CD14-positive monocyte (primary cell): ENCODE data around the gene TRH. TPM values are rescaled to one million over a fixed set of nuclear protein-coding genes. Genes with fewer than 3 reads are reported as not detected.

Experiments used
- DNase-seq, 3 donors: peaks; one replicate each; pipeline ENCODE4 v3.0.0-alpha.2; 2011 to 2022
- H2AFZ ChIP-seq: 2 replicates; pipeline ENCODE4 v1.6.0; 2012; ENCODE audit warnings: mild to moderate bottlenecking, low read depth, low read length, inconsistent platforms; ENCODE audit not compliant: insufficient read depth, poor library complexity, severe bottlenecking
- H3K27ac ChIP-seq, 2 donors: 1 replicate in 1 of 2; 2 replicates in 1 of 2; pipeline ENCODE4 v1.5.1; 2012 to 2013; ENCODE audit warnings: low read length in 2 of 2, control low read depth in 1 of 2, inconsistent platforms in 1 of 2, low read depth in 1 of 2, mild to moderate bottlenecking in 1 of 2
- H3K27me3 ChIP-seq, 2 donors: one replicate each; pipeline versions ENCODE4 v1.6.0 to v1.6.1; 2011 to 2013; ENCODE audit warnings: low read length in 2 of 2; ENCODE audit not compliant: control insufficient read depth in 2 of 2, insufficient read depth in 2 of 2
- H3K36me3 ChIP-seq, 2 donors: replicated peaks in 1 of 2; 1 replicate in 1 of 2; 2 replicates in 1 of 2; pipeline versions ENCODE4 v1.5.1 to v1.6.1; 2012 to 2013; ENCODE audit warnings: low read length in 2 of 2, control low read depth in 1 of 2, inconsistent platforms in 1 of 2, mild to moderate bottlenecking in 1 of 2; ENCODE audit not compliant: insufficient read depth in 2 of 2, control insufficient read depth in 1 of 2
- H3K4me1 ChIP-seq, 2 donors: 1 replicate in 1 of 2; 2 replicates in 1 of 2; pipeline versions ENCODE4 v1.5.1 to v1.6.1; 2012 to 2013; ENCODE audit warnings: low read length in 2 of 2, control low read depth in 1 of 2, inconsistent platforms in 1 of 2, mild to moderate bottlenecking in 1 of 2, moderate library complexity in 1 of 2; ENCODE audit not compliant: insufficient read depth in 2 of 2, control insufficient read depth in 1 of 2
- H3K4me2 ChIP-seq: replicated peaks from 2 replicates; pipeline ENCODE3; 2012; ENCODE audit warnings: low read length, moderate library complexity, mild to moderate bottlenecking; ENCODE audit not compliant: poor library complexity, severe bottlenecking; ENCODE audit errors: extremely low read depth
- H3K4me3 ChIP-seq, 3 experiments: fragments of 200-600 bp in 1 of 3; sonication (generic) in 1 of 3; replicated peaks in 1 of 3; 1 replicate in 2 of 3; 2 replicates in 1 of 3; pipeline ENCODE4 v1.5.1; 2011 to 2013; ENCODE audit warnings: low read length in 3 of 3, mild to moderate bottlenecking in 3 of 3, control low read depth in 2 of 3, low read depth in 2 of 3, inconsistent platforms in 1 of 3, moderate library complexity in 1 of 3
- H3K79me2 ChIP-seq: 2 replicates; pipeline ENCODE4 v1.6.0; 2012; ENCODE audit warnings: mild to moderate bottlenecking, control low read depth, inconsistent platforms, low read length, moderate library complexity; ENCODE audit not compliant: insufficient read depth
- H3K9ac ChIP-seq: 2 replicates; pipeline ENCODE4 v1.6.0; 2017; ENCODE audit warnings: low read length, mild to moderate bottlenecking; ENCODE audit not compliant: insufficient read depth, poor library complexity, severe bottlenecking
- H3K9me3 ChIP-seq, 2 donors: replicated peaks in 1 of 2; 1 replicate in 1 of 2; 2 replicates in 1 of 2; pipeline versions ENCODE4 v1.5.1 to v1.6.1; 2012 to 2013; ENCODE audit warnings: low read length in 2 of 2, control low read depth in 1 of 2; ENCODE audit not compliant: control insufficient read depth in 1 of 2, insufficient read depth in 1 of 2
- H4K20me1 ChIP-seq: 2 replicates; pipeline ENCODE4 v1.6.0; 2012; ENCODE audit warnings: mild to moderate bottlenecking, low read length, control low read depth, moderate library complexity; ENCODE audit not compliant: insufficient read depth
- H3K27ac Mint-ChIP-seq, 7 donors: one replicate each; pipeline ENCODE4 v1.8.0; 2020; ENCODE audit warnings: mild to moderate bottlenecking in 7 of 7, mixed read lengths in 7 of 7, moderate library complexity in 6 of 7, inconsistent platforms in 2 of 7
- H3K27me3 Mint-ChIP-seq, 3 donors: one replicate each; pipeline ENCODE4 v1.8.0; 2021 to 2022; ENCODE audit warnings: low read depth in 3 of 3, mild to moderate bottlenecking in 3 of 3, mixed read lengths in 3 of 3, moderate library complexity in 3 of 3, inconsistent platforms in 1 of 3
- H3K36me3 Mint-ChIP-seq, 2 donors: one replicate each; pipeline ENCODE4 v1.8.0; 2020; ENCODE audit warnings: mixed read lengths in 2 of 2, inconsistent platforms in 1 of 2, mild to moderate bottlenecking in 1 of 2
- H3K4me1 Mint-ChIP-seq: one replicate; pipeline ENCODE4 v1.8.0; 2020; ENCODE audit warnings: mild to moderate bottlenecking, mixed read lengths
- H3K4me3 Mint-ChIP-seq, 2 donors: one replicate each; pipeline ENCODE4 v1.8.0; 2020; ENCODE audit warnings: mild to moderate bottlenecking in 2 of 2, mixed read lengths in 2 of 2, moderate library complexity in 1 of 2
- H3K9me3 Mint-ChIP-seq, 7 donors: one replicate each; pipeline ENCODE4 v1.8.0; 2020 to 2022; ENCODE audit warnings: mixed read lengths in 7 of 7, mild to moderate bottlenecking in 6 of 7, moderate library complexity in 6 of 7, inconsistent platforms in 2 of 7
- WGBS: methylation state at CpG from one replicate; pipeline ENCODE4 v1.1.5; 2013; ENCODE audit warnings: missing lambda C conversion rate; ENCODE audit not compliant: insufficient coverage; 5-methylcytosine and 5-hydroxymethylcytosine counted together
- intact Hi-C, 2 donors: fragments of 100-400 bp; cut with micrococcal nuclease; formaldehyde crosslinking; loops; one replicate each; pipeline versions ENCODE4 v1.15.0 to v1.15.1; 2023
- polyA plus RNA-seq, 3 donors: library from polyadenylated mRNA; depleted of rRNA in 1 of 3; unstranded in 2 of 3; stranded (reverse) in 1 of 3; fragments of 300-500 nt in 2 of 3; fragments of >200 nt in 1 of 3; fragmentation: Illumina TruSeq in 2 of 3; gene quantifications; 1 replicate in 2 of 3; 2 replicates in 1 of 3; pipeline ENCODE4 v1.2.3, GENCODE V29; 2012 to 2021
- TF ChIP-seq, protein P1 (sequence below): fragments of 200-600 bp; IDR thresholded peaks from one replicate; pipeline ENCODE4 v1.8.0; 2022; ENCODE audit warnings: antibody characterized with exemption, mild to moderate bottlenecking

The TRH gene
- polyA plus RNA-seq, 3 donors = 0.91 TPM; not detected in 2

DNA sequence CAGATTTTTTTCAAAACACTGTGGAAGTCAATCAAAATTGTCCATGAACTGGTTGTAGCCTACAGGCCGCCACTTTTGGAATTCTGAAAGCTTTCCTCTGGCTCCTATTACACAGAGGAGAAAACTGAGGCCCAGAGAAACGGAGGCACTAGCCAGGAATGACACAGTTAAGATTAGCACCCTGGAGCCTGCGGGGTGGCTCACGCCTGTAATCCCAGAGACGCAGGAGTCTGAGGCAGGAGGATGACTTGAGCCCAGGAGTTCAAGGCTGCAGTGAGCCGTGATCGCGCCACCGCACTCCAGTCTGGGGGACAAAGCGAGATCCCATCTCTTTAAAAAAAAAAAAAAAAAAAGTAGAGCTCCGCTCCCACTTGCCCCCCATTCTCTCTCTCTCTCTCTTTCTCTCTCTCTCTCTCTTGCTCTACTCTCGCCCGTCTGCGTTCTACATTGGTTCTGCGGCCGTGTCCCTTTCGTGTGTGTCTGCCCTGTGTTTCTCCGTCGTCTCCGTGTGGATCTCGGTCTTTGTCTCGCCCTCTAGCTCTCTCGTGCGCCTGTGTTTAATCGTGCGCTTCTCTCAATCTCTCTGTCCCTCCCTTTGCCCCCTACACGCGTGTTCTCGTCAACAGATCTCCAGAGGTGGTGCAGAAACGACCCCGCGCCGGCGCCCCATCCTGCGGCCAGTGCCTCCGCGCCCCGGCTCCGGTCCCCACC, 512 bp upstream of the TRH start:
- DNase-seq = no peak
- Histone ChIP-seq H3K27me3 (peaks cover 12 to 46% of the 10 kb centered on the region in 2 donors), H3K9me3 (no peaks in the 10 kb centered on the region), H3K4me1 (peaks cover 19 to 20% of the 10 kb centered on the region in 2 donors), H3K79me2 (no peaks in the 10 kb centered on the region), H2AFZ (peak overlapping the region; percentile 74), H3K27ac (no peak overlapping the region), H3K9ac (peak overlapping the region; percentile 29), H3K4me3 (peak overlapping the region in 2 of 3 experiments; percentile 18 to 74), H3K4me2 (peak overlapping the region; percentile 84), H3K36me3 (no peaks in the 10 kb centered on the region), H4K20me1 (no peaks in the 10 kb centered on the region)
- Mint-ChIP-seq H3K27ac (no peak overlapping the region), H3K4me1 (peaks cover 19% of the 10 kb centered on the region), H3K4me3 (peak overlapping the region; percentile 70 to 91), H3K27me3 (peaks cover 38 to 51% (median 40%) of the 10 kb centered on the region in 3 donors), H3K9me3 (peaks cover 0 to 11% (median 8%) of the 10 kb centered on the region in 7 donors), H3K36me3 (peaks cover 0 to 4% of the 10 kb centered on the region in 2 donors)
- TF ChIP-seq, protein P1, sequence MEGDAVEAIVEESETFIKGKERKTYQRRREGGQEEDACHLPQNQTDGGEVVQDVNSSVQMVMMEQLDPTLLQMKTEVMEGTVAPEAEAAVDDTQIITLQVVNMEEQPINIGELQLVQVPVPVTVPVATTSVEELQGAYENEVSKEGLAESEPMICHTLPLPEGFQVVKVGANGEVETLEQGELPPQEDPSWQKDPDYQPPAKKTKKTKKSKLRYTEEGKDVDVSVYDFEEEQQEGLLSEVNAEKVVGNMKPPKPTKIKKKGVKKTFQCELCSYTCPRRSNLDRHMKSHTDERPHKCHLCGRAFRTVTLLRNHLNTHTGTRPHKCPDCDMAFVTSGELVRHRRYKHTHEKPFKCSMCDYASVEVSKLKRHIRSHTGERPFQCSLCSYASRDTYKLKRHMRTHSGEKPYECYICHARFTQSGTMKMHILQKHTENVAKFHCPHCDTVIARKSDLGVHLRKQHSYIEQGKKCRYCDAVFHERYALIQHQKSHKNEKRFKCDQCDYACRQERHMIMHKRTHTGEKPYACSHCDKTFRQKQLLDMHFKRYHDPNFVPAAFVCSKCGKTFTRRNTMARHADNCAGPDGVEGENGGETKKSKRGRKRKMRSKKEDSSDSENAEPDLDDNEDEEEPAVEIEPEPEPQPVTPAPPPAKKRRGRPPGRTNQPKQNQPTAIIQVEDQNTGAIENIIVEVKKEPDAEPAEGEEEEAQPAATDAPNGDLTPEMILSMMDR = no peak
- WGBS = 22% methylated on average over 36 of the region's 39 CpGs
- intact Hi-C loops = no loop called here

DNA sequence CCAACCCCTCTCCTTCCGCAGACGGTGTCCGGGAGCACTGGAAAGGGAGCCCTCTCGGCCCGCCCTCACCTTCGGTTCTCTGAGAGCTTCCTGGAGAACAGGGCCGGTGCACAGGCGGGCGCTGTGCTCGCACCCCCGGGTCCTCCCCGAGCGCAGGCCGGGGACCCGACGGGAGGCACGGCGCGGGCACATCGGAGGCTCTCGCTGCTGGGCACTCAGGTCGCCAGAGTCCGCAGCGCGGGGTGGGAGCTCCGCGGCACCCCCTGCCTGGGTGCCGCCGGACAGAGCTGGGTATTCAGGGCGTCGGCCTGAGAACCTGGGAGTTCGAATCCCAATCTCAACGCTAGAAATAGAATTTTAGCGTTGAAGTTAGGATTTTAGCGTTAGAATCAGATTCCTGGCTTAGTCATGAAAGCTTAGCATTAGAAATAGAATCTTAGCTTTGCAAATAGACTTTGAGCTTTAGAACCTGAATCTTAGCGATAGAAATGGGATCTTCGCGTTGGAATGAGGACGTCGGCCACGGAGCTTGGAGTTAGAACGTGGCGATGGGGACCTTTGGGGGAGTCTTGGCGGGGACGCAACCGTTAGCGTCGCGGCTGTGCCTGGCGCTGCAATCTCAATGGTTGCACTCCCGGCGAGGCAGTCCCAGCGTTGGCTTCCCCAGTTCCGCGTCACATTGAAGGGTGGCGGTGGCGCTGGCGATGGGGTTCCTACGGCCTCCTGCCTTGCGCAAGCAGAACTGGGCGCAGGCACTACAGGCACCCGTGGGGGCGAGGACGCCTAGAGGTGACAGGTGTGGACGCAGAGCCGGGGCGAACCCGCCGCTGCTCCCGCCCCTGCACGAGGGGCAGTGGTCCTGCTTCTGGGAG, 549 bp downstream of the TRH start:
- WGBS = 1% methylated on average over 69 of the region's 71 CpGs
- Histone ChIP-seq H3K4me2 (peak overlapping the region; percentile 84), H3K27me3 (peaks cover 12 to 46% of the 10 kb centered on the region in 2 donors), H4K20me1 (no peaks in the 10 kb centered on the region), H3K36me3 (no peaks in the 10 kb centered on the region), H3K4me3 (peak overlapping the region; percentile 18 to 74 (median 32)), H3K4me1 (peaks cover 19 to 20% of the 10 kb centered on the region in 2 donors), H3K79me2 (no peaks in the 10 kb centered on the region), H2AFZ (peak overlapping the region; percentile 74), H3K9ac (peak overlapping the region; percentile 29), H3K27ac (no peak overlapping the region), H3K9me3 (no peaks in the 10 kb centered on the region)
- peaks cover 40 to 51% (median 40%) of the 10 kb centered on the region in 3 donors for H3K27me3 Mint-ChIP-seq
- peaks cover 19% of the 10 kb centered on the region for H3K4me1 Mint-ChIP-seq
- intact Hi-C loops = no loop called here
- TF ChIP-seq, protein P1 = no peak
- peak overlapping the region; percentile 81 to 94 for H3K4me3 Mint-ChIP-seq
- peak overlapping the region in 1 of 7 donors; percentile 70 for H3K27ac Mint-ChIP-seq
- H3K9me3 Mint-ChIP-seq = peaks cover 0 to 11% (median 8%) of the 10 kb centered on the region in 7 donors
- peaks cover 0 to 4% of the 10 kb centered on the region in 2 donors for H3K36me3 Mint-ChIP-seq
- DNase-seq = peak; percentile 57 to 67 (median 59)
